ENCODE results near the gene BCL2L13. TPM values are rescaled to one million over a fixed set of nuclear protein-coding genes. Genes with fewer than 3 reads are reported as not detected.
A peak's percentile ranks its signal among the peaks of the same experiment; 100 is the strongest.

BCL2L13 gene, protein sequence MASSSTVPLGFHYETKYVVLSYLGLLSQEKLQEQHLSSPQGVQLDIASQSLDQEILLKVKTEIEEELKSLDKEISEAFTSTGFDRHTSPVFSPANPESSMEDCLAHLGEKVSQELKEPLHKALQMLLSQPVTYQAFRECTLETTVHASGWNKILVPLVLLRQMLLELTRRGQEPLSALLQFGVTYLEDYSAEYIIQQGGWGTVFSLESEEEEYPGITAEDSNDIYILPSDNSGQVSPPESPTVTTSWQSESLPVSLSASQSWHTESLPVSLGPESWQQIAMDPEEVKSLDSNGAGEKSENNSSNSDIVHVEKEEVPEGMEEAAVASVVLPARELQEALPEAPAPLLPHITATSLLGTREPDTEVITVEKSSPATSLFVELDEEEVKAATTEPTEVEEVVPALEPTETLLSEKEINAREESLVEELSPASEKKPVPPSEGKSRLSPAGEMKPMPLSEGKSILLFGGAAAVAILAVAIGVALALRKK
- total RNA-seq (10 to 100 TPM; 74.1 to 80.2 TPM), polyA plus RNA-seq (ENCODE audit: insufficient read depth, low read depth, low replicate concordance) (60.1 TPM)
- long read RNA-seq, donor 1, full-length matches to known transcripts: 11 of 11 reads
- long read RNA-seq, donor 1, partial matches to known transcripts: 0 of 11 reads
- long read RNA-seq, donor 1, other reads (novel, unspliced or antisense): 0 of 11 reads
- long read RNA-seq, donor 2, partial matches to known transcripts: 0 of 8 reads
- long read RNA-seq, donor 2, other reads (novel, unspliced or antisense): 0 of 8 reads

DNA sequence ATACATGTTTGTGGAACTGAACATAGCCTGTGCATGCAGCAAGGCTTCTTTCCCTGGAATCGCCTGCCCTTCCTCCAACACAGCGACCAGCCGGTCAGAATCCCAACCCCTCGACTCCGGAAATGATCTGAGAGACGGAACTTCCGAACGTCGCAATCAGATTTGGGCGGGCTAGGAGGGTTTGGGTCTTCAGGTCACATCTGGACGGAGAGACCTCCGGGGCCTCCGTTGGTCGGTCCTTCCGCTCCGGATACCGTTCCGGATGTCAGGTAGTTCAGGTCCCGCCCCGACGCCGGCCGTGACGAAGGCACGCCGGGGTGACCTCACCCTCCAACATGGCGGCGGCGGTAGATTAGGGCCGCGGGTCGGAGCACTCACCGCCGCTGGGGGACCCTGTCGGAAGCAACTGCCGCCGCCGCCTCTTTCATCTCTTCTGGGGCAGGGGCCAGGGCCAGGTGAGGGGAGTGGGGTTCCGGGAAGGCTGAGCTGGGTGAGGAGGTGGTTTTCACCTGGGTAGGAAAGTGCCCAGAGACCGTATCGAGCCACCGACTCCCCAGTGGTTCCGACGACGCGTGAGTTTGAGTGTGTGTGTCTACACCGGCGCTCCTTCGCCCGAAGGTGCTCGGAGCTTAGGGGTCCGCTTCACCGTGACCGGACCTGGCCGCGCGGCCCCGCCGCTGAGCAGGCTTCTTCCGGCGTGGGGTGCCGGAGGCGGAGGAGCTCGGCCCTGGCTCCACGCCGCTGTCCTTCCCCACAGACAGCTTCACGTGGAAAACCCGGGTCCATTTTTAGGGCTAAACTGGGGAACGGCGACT is at the start of gene BCL2L13:
TSS of gene BCL2L13 (plus strand) at position 326 of the 815 bp plus-strand sequence. CDS start 16,955 bp downstream, outside the sequence.
- intact Hi-C loops (cut with DNase I; ENCODE audit: low total_unique reads): no loop called here
- peak; percentile 88 for TF ChIP-seq POLR2A (IDR thresholded peaks at IDR 0.05)
- TF ChIP-seq, protein P1, sequence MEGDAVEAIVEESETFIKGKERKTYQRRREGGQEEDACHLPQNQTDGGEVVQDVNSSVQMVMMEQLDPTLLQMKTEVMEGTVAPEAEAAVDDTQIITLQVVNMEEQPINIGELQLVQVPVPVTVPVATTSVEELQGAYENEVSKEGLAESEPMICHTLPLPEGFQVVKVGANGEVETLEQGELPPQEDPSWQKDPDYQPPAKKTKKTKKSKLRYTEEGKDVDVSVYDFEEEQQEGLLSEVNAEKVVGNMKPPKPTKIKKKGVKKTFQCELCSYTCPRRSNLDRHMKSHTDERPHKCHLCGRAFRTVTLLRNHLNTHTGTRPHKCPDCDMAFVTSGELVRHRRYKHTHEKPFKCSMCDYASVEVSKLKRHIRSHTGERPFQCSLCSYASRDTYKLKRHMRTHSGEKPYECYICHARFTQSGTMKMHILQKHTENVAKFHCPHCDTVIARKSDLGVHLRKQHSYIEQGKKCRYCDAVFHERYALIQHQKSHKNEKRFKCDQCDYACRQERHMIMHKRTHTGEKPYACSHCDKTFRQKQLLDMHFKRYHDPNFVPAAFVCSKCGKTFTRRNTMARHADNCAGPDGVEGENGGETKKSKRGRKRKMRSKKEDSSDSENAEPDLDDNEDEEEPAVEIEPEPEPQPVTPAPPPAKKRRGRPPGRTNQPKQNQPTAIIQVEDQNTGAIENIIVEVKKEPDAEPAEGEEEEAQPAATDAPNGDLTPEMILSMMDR (IDR thresholded peaks at IDR 0.05): peak in 2 of 3 experiments; percentile 12 to 27

DNA sequence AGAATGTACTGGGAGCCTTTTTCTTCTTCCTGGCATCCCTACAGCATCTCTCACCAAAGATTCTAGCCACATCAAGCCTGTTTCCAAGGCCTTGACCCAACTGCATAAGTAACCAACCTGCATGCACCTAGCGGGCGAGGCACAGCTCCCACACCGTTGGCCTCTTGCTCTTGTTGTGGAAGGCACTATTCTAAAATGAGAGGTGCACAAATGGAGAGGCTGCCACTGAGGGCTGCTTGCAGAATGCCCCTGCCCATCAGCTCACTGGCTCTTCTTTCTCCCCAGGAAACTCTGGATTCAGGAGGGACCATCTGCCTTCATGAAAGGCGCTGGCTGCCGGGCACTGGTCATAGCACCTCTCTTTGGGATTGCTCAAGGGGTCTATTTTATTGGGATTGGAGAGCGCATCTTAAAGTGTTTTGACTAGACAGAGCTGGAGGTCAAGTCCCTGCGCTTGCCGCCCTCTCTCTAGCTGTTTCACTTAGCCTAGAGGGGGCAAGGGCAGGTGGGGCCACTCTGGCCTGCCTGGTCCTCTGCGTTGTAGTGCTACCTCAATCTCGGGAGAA is 48.7 kb upstream of the BCL2L13 start:
- Histone ChIP-seq H3K27me3 (no peaks in the 10 kb centered on the region), H3K4me3 (no peak overlapping the region), H3K27ac (no peak overlapping the region), H3K9me3 (no peaks in the 10 kb centered on the region), H3K4me1 (no peaks in the 10 kb centered on the region), H3K36me3 (ENCODE audit: low read depth, missing control alignments) (no peaks in the 10 kb centered on the region)
- no peak for DNase-seq
- intact Hi-C loops (cut with DNase I; ENCODE audit: low total_unique reads): no loop called here
- no peak for TF ChIP-seq POLR2A (IDR thresholded peaks at IDR 0.05)
- TF ChIP-seq, protein P1 (IDR thresholded peaks at IDR 0.05): no peak
- WGBS, 2 donors: 91 to 92% methylated on average over 10 of the region's 10 CpGs

More for the DNA sequence above, at the start of gene BCL2L13:
- H3K27ac ChIP-seq: peak within 1 kb of the TSS; percentile 99
- H3K9me3 ChIP-seq: no peaks in the 10 kb centered on the region
- H3K4me3 ChIP-seq: peak within 1 kb of the TSS; percentile 85 to 97
- WGBS, 2 donors: 1% methylated on average over 33 to 64 of the region's 70 CpGs
- peaks cover 25% of the 10 kb centered on the region for H3K4me1 ChIP-seq
- DNase-seq: peak; percentile 95
- H3K27me3 ChIP-seq: no peaks in the 10 kb centered on the region
- no peaks in the 10 kb centered on the region for H3K36me3 ChIP-seq (ENCODE audit: low read depth, missing control alignments)

DNA sequence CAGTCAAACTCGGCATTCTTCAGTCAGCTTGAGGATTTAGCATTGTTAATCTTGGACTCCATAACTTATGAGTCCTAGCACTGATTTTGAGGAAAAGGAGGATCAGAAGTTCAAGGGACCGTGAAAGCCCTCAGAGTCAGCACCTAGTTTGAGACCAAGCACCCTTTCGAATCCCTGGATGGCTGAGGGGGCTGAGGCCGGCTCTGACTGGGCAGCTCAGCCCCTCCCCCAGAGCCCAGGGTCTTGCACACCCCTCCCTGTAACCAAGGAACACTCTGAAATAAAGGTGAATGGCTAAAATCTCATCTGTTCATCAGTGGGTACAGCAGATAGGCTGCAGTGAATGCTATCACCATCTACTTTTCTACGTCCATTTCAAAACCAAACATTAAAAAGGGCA is 48.0 kb upstream of the BCL2L13 start:
- Histone ChIP-seq H3K27ac (no peak overlapping the region), H3K4me1 (no peaks in the 10 kb centered on the region), H3K27me3 (no peaks in the 10 kb centered on the region), H3K9me3 (no peaks in the 10 kb centered on the region), H3K36me3 (ENCODE audit: low read depth, missing control alignments) (no peaks in the 10 kb centered on the region), H3K4me3 (no peak overlapping the region)
- WGBS, 2 donors: 75 to 85% methylated on average over 5 of the region's 5 CpGs
- intact Hi-C loops (cut with DNase I; ENCODE audit: low total_unique reads): no loop called here
- TF ChIP-seq POLR2A (IDR thresholded peaks at IDR 0.05): no peak
- TF ChIP-seq, protein P1 (IDR thresholded peaks at IDR 0.05): no peak
- no peak for DNase-seq

DNA sequence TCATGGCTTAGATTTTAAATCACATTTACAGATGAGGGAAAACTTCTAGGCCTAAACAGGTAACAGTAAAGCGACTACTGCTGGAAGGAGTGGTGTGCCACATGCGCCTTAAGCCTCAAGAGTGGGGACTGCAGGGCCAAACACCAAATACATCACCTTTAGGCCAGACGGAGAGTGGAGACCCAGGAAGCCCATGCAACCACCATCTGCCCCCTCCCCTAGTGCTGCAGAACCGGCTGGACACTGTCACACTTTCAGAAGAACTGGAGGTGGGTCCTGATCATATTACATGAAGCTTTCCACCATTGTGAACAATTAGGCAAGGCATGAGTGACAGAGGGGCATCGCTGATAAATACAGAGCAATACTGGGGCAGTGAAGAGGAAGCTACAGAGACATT is 46.4 kb upstream of the BCL2L13 start:
- intact Hi-C loops (cut with DNase I; ENCODE audit: low total_unique reads): no loop called here
- Histone ChIP-seq H3K27ac (no peak overlapping the region), H3K36me3 (ENCODE audit: low read depth, missing control alignments) (no peaks in the 10 kb centered on the region), H3K4me3 (no peak overlapping the region), H3K9me3 (no peaks in the 10 kb centered on the region), H3K27me3 (no peaks in the 10 kb centered on the region), H3K4me1 (no peaks in the 10 kb centered on the region)
- DNase-seq: no peak
- WGBS, 2 donors: 84 to 93% methylated on average over 5 of the region's 5 CpGs
- TF ChIP-seq, protein P1 (IDR thresholded peaks at IDR 0.05): no peak
- TF ChIP-seq POLR2A (IDR thresholded peaks at IDR 0.05): no peak
